Activated B cell treated with CpG ODN at 0.5 μM for 24 hours (primary cell): ENCODE data around the gene CD63. TPM values are rescaled to one million over a fixed set of nuclear protein-coding genes. Genes with fewer than 3 reads are reported as not detected.
A peak's percentile ranks its signal among the peaks of the same experiment; 100 is the strongest.

Experiments
- ATAC-seq: fragments of 200-7000 bp; cut with Tn5 transposase; one replicate; pipeline ENCODE4 v1.10.0; 2021; ENCODE audit warnings: low read depth, mild to moderate bottlenecking, moderate library complexity
- CTCF ChIA-PET: fragments of 350-600 bp; sonication (Branson Sonifier 250); formaldehyde crosslinking; loops from one replicate; lab custom pipeline; 2021; ENCODE audit warnings: antibody characterized with exemption; lab: Charles Lee
- POLR2A ChIA-PET: fragments of 350-600 bp; sonication (Branson Sonifier 250); formaldehyde crosslinking; loops from one replicate; lab custom pipeline; 2021; ENCODE audit warnings: antibody characterized with exemption; lab: Charles Lee
- DNase-seq: peaks from one replicate; pipeline ENCODE4 v3.0.0; 2022
- H3K27ac Mint-ChIP-seq: one replicate; pipeline ENCODE4 v1.8.0; 2020; ENCODE audit warnings: mixed read lengths
- H3K27me3 Mint-ChIP-seq: one replicate; pipeline ENCODE4 v1.8.0; 2021; ENCODE audit warnings: mixed read lengths
- H3K36me3 Mint-ChIP-seq: one replicate; pipeline ENCODE4 v1.8.0; 2021; ENCODE audit warnings: low read depth, mixed read lengths
- H3K4me1 Mint-ChIP-seq: one replicate; pipeline ENCODE4 v1.8.0; 2021; ENCODE audit warnings: mixed read lengths
- H3K4me3 Mint-ChIP-seq: one replicate; pipeline ENCODE4 v1.8.0; 2020; ENCODE audit warnings: mild to moderate bottlenecking, mixed read lengths
- H3K9me3 Mint-ChIP-seq: one replicate; pipeline ENCODE4 v1.8.0; 2020; ENCODE audit warnings: mixed read lengths
- CTCF ChIP-seq: fragments of 200-600 bp; IDR thresholded peaks from one replicate; pipeline ENCODE4 v1.8.0; 2022; ENCODE audit warnings: antibody characterized with exemption, mild to moderate bottlenecking
- intact Hi-C: fragments of 100-400 bp; cut with micrococcal nuclease; formaldehyde crosslinking; loops from one replicate; pipeline ENCODE4 v1.15.1; 2024
- total RNA-seq: library from RNA; stranded (reverse); gene quantifications from 2 replicates; pipeline ENCODE4 v1.2.3, GENCODE V29; 2022

CD63 gene
- total RNA-seq, 1 donor from 2014 or later: 104 TPM

GRCh38 chr12:55686366-55687010 is 42.3 kb downstream of the CD63 start:
- Mint-ChIP-seq H3K9me3 (no peaks in the 10 kb centered on the region), H3K27ac (no peak overlapping the region), H3K27me3 (no peaks in the 10 kb centered on the region), H3K4me1 (peaks cover 34% of the 10 kb centered on the region), H3K4me3 (no peak overlapping the region), H3K36me3 (no peaks in the 10 kb centered on the region)
- intact Hi-C loops: no loop called here
- no peak for TF ChIP-seq CTCF
- ATAC-seq: no peak
- DNase-seq: no peak
- ChIA-PET CTCF (no interaction called here), POLR2A (interaction anchor here (0.6 kb wide), 2 partner anchors 17 to 630 kb away, joined by 3 to 8 read pairs; partner anchors contain the start of gene CNPY2)

- intact Hi-C loops: no loop called here
- POLR2A ChIA-PET: no interaction called here
- H3K27ac Mint-ChIP-seq: no peak overlapping the region
- no peak for TF ChIP-seq CTCF
- H3K4me1 Mint-ChIP-seq: peaks cover 41% of the 10 kb centered on the region
- ATAC-seq (no peak), DNase-seq (no peak)
- no peaks in the 10 kb centered on the region for H3K36me3 Mint-ChIP-seq
- H3K4me3 Mint-ChIP-seq: no peak overlapping the region
- CTCF ChIA-PET: no interaction called here
- H3K9me3 Mint-ChIP-seq: no peaks in the 10 kb centered on the region
- H3K27me3 Mint-ChIP-seq: no peaks in the 10 kb centered on the region
These were observed 43.1 kb downstream of the CD63 start for GRCh38 chr12:55685671-55686070.

GRCh38 chr12:55684761-55685370 is 43.9 kb downstream of the CD63 start:
- H3K4me1 Mint-ChIP-seq: peaks cover 41% of the 10 kb centered on the region
- H3K9me3 Mint-ChIP-seq: no peaks in the 10 kb centered on the region
- no peak overlapping the region for H3K27ac Mint-ChIP-seq
- no peak for ATAC-seq
- POLR2A ChIA-PET: no interaction called here
- no peaks in the 10 kb centered on the region for H3K36me3 Mint-ChIP-seq
- TF ChIP-seq CTCF: no peak
- intact Hi-C loops: no loop called here
- CTCF ChIA-PET: no interaction called here
- H3K4me3 Mint-ChIP-seq: no peak overlapping the region
- no peaks in the 10 kb centered on the region for H3K27me3 Mint-ChIP-seq
- no peak for DNase-seq

GRCh38 chr12:55683676-55684075 is 45.1 kb downstream of the CD63 start:
- DNase-seq: no peak
- no peak for TF ChIP-seq CTCF

GRCh38 chr12:55682087-55682796 is 46.6 kb downstream of the CD63 start:
- ChIA-PET POLR2A (interaction anchor here (0.7 to 1.9 kb wide), 7 partner anchors 9 to 229 kb away, joined by 3 to 10 read pairs (median 4); partner anchors contain the start of gene BLOC1S1), CTCF (interaction anchor here (0.8 to 1.4 kb wide), 4 partner anchors 9 to 55 kb away, joined by 3 to 4 read pairs (median 4); no protein-coding TSS in a partner anchor)
- TF ChIP-seq CTCF: no peak
- peak; percentile 66 for ATAC-seq
- peaks cover 36% of the 10 kb centered on the region for H3K4me1 Mint-ChIP-seq
- H3K27ac Mint-ChIP-seq: no peak overlapping the region
- H3K36me3 Mint-ChIP-seq: no peaks in the 10 kb centered on the region
- H3K4me3 Mint-ChIP-seq: peak overlapping the region; percentile 68
- DNase-seq: no peak
- intact Hi-C loops: loop anchor here (2.0 kb wide), 1 partner anchor 25 kb away; the partner anchor contains the start of gene ITGA7
- H3K9me3 Mint-ChIP-seq: no peaks in the 10 kb centered on the region
- H3K27me3 Mint-ChIP-seq: no peaks in the 10 kb centered on the region

More at GRCh38 chr12:55683676-55684075, 45.1 kb downstream of the CD63 start:
- ChIA-PET POLR2A (interaction anchor here (1.4 kb wide), 1 partner anchor 32 kb away, joined by 3 read pairs; the partner anchor contains the start of gene BLOC1S1), CTCF (interaction anchor here (1.4 kb wide), 1 partner anchor 27 kb away, joined by 4 read pairs; no protein-coding TSS in a partner anchor)
- Mint-ChIP-seq H3K4me1 (peaks cover 41% of the 10 kb centered on the region), H3K4me3 (no peak overlapping the region), H3K27me3 (no peaks in the 10 kb centered on the region), H3K9me3 (no peaks in the 10 kb centered on the region), H3K27ac (no peak overlapping the region), H3K36me3 (no peaks in the 10 kb centered on the region)
- no peak for ATAC-seq
- intact Hi-C loops: loop anchor here (2.0 kb wide), 1 partner anchor 23 kb away; the partner anchor contains the start of gene ITGA7
